ENCODE results near the gene EDAR.

EDAR gene

GRCh38 chr2:108928660-108929377 lies 60.2 kb downstream of the EDAR start:
- ChIA-PET POLR2A (no interaction called here), CTCF (interaction anchor here (0.7 to 2.7 kb wide), 5 partner anchors 12 to 73 kb away, joined by 3 to 11 read pairs (median 6); no protein-coding TSS in a partner anchor)
- DNase-seq (ENCODE audit: extremely low spot score): no peak
- TF ChIP-seq LEF1 (IDR thresholded peaks at IDR 0.05; ENCODE audit: borderline replicate concordance): no peak
- TF ChIP-seq FOXM1 (IDR thresholded peaks at IDR 0.05; ENCODE audit: borderline replicate concordance): no peak
- no peak for TF ChIP-seq BHLHE40 (IDR thresholded peaks at IDR 0.05; ENCODE audit: borderline replicate concordance)
- TF ChIP-seq FOXK2 (IDR thresholded peaks at IDR 0.05): no peak
- TF ChIP-seq, protein P1, sequence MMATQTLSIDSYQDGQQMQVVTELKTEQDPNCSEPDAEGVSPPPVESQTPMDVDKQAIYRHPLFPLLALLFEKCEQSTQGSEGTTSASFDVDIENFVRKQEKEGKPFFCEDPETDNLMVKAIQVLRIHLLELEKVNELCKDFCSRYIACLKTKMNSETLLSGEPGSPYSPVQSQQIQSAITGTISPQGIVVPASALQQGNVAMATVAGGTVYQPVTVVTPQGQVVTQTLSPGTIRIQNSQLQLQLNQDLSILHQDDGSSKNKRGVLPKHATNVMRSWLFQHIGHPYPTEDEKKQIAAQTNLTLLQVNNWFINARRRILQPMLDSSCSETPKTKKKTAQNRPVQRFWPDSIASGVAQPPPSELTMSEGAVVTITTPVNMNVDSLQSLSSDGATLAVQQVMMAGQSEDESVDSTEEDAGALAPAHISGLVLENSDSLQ (IDR thresholded peaks at IDR 0.05): no peak
- TF ChIP-seq FOXA1 (IDR thresholded peaks at IDR 0.05): no peak
- TF ChIP-seq ELF4 (IDR thresholded peaks at IDR 0.05): no peak
- TF ChIP-seq SUZ12 (IDR thresholded peaks at IDR 0.05): no peak
- no peak for TF ChIP-seq TARDBP (IDR thresholded peaks at IDR 0.05)
- TF ChIP-seq CTBP1 (IDR thresholded peaks at IDR 0.05; ENCODE audit: borderline replicate concordance): no peak
- no peak for TF ChIP-seq SP1 (IDR thresholded peaks at IDR 0.05)

GRCh38 chr2:108927936-108928659 lies 60.9 kb downstream of the EDAR start:
- ChIA-PET POLR2A (interaction anchor here (1.3 kb wide), 1 partner anchor 65 kb away, joined by 3 read pairs; no protein-coding TSS in a partner anchor), CTCF (interaction anchor here (0.6 to 2.7 kb wide), 7 partner anchors 12 to 73 kb away, joined by 3 to 11 read pairs (median 5); no protein-coding TSS in a partner anchor)
- DNase-seq (ENCODE audit: extremely low spot score): peak; percentile 69
- TF ChIP-seq ARNT (IDR thresholded peaks at IDR 0.05) (no peak), FOXK2 (IDR thresholded peaks at IDR 0.05) (no peak), CTBP1 (IDR thresholded peaks at IDR 0.05; ENCODE audit: borderline replicate concordance) (no peak), ELF4 (IDR thresholded peaks at IDR 0.05) (no peak), LEF1 (IDR thresholded peaks at IDR 0.05; ENCODE audit: borderline replicate concordance) (no peak), L3MBTL2 (conservative IDR thresholded peaks at IDR 0.05) (no peak), HDGF (IDR thresholded peaks at IDR 0.05; ENCODE audit: borderline replicate concordance) (no peak), ZNF384 (IDR thresholded peaks at IDR 0.05) (no peak), FOXA1 (IDR thresholded peaks at IDR 0.05) (no peak), SUZ12 (IDR thresholded peaks at IDR 0.05) (no peak), FOXM1 (IDR thresholded peaks at IDR 0.05; ENCODE audit: borderline replicate concordance) (no peak), NFRKB (IDR thresholded peaks at IDR 0.05) (no peak), TARDBP (IDR thresholded peaks at IDR 0.05) (no peak), SP1 (IDR thresholded peaks at IDR 0.05) (no peak)
- TF ChIP-seq, protein P1 (IDR thresholded peaks at IDR 0.05): no peak

GRCh38 chr2:108927405-108927804 lies 61.6 kb downstream of the EDAR start:
- CTCF ChIA-PET: interaction anchor here (0.6 to 1.6 kb wide), 5 partner anchors 22 to 74 kb away, joined by 3 to 10 read pairs (median 5); partner anchors contain the start of gene EDAR

GRCh38 chr2:108926561-108927380 lies 62.2 kb downstream of the EDAR start:
- ChIA-PET POLR2A (interaction anchor here (1.3 kb wide), 1 partner anchor 67 kb away, joined by 3 read pairs; no protein-coding TSS in a partner anchor), CTCF (interaction anchor here (0.6 to 1.6 kb wide), 4 partner anchors 63 to 75 kb away, joined by 3 to 10 read pairs (median 4); partner anchors contain the start of gene EDAR)
- no peak for TF ChIP-seq FOXA1 (IDR thresholded peaks at IDR 0.05)
- TF ChIP-seq ZNF384 (IDR thresholded peaks at IDR 0.05): no peak
- TF ChIP-seq L3MBTL2 (conservative IDR thresholded peaks at IDR 0.05): no peak
- TF ChIP-seq CTBP1 (IDR thresholded peaks at IDR 0.05; ENCODE audit: borderline replicate concordance): no peak
- no peak for TF ChIP-seq TARDBP (IDR thresholded peaks at IDR 0.05)
- no peak for TF ChIP-seq LEF1 (IDR thresholded peaks at IDR 0.05; ENCODE audit: borderline replicate concordance)
- TF ChIP-seq FOXK2 (IDR thresholded peaks at IDR 0.05): no peak
- no peak for TF ChIP-seq ARNT (IDR thresholded peaks at IDR 0.05)
- no peak for TF ChIP-seq ELF4 (IDR thresholded peaks at IDR 0.05)
- TF ChIP-seq HDGF (IDR thresholded peaks at IDR 0.05; ENCODE audit: borderline replicate concordance): no peak
- TF ChIP-seq, protein P1 (IDR thresholded peaks at IDR 0.05): no peak
- DNase-seq (ENCODE audit: extremely low spot score): no peak

More at GRCh38 chr2:108927405-108927804, 61.6 kb downstream of the EDAR start:
- no peak for DNase-seq (ENCODE audit: extremely low spot score)
- TF ChIP-seq FOXK2 (IDR thresholded peaks at IDR 0.05) (no peak), ELF4 (IDR thresholded peaks at IDR 0.05) (no peak), ARNT (IDR thresholded peaks at IDR 0.05) (no peak), BHLHE40 (IDR thresholded peaks at IDR 0.05; ENCODE audit: borderline replicate concordance) (no peak), LEF1 (IDR thresholded peaks at IDR 0.05; ENCODE audit: borderline replicate concordance) (no peak), SP1 (IDR thresholded peaks at IDR 0.05) (no peak)
- POLR2A ChIA-PET: interaction anchor here (1.3 kb wide), 1 partner anchor 66 kb away, joined by 3 read pairs; no protein-coding TSS in a partner anchor

DNA sequence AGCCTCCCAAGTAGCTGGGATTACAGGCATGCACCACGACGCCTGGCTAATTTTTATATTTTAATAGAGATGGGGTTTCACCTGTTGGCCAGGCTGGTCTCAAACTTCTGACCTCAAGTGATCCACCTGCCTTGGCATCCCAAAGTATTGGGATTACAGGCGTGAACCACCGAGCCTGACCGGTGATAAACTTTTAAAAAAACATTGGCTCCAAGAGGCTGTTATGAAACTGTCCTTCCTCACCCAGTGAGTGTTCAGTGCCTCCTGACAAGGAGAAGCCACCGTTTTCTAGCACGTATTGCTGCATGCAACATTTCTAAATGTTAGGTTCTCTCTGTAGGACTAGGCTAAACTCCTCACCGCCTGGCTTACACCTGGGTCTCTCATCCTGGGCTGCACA lies 63.3 kb downstream of the EDAR start:
- TF ChIP-seq FOXA1 (IDR thresholded peaks at IDR 0.05) (no peak), TARDBP (IDR thresholded peaks at IDR 0.05) (no peak), L3MBTL2 (conservative IDR thresholded peaks at IDR 0.05) (no peak), FOXM1 (IDR thresholded peaks at IDR 0.05; ENCODE audit: borderline replicate concordance) (no peak), FOXK2 (IDR thresholded peaks at IDR 0.05) (no peak), ZNF384 (IDR thresholded peaks at IDR 0.05) (no peak), HDGF (IDR thresholded peaks at IDR 0.05; ENCODE audit: borderline replicate concordance) (no peak), ARNT (IDR thresholded peaks at IDR 0.05) (no peak), CTBP1 (IDR thresholded peaks at IDR 0.05; ENCODE audit: borderline replicate concordance) (no peak)
- ChIA-PET CTCF (no interaction called here), POLR2A (no interaction called here)
- no peak for DNase-seq (ENCODE audit: extremely low spot score)
